PC-3 (cell line): Measurements from ENCODE around the gene DMBX1. TPM values are rescaled to one million over a fixed set of nuclear protein-coding genes. Genes with fewer than 3 reads are reported as not detected.

ENCODE experiments used
- ATAC-seq: fragments of 200-7000 bp; cut with Tn5 transposase; 2 replicates; pipeline ENCODE4 v1.9.1; 2020; ENCODE audit warnings: mild to moderate bottlenecking, moderate library complexity
- BruUV-seq: library from RNA; stranded (reverse); fragments of 400-500 nt; replicated peaks from 2 replicates; lab custom pipeline; 2021; lab: Mats Ljungman, UMichigan
- CTCF ChIA-PET: fragments of 300-600 bp; sonication (Branson Sonifier 250); formaldehyde crosslinking; loops from one replicate; lab custom pipeline; 2022; ENCODE audit warnings: antibody characterized with exemption; lab: Charles Lee
- POLR2A ChIA-PET: fragments of 300-600 bp; sonication (Branson Sonifier 250); formaldehyde crosslinking; loops from one replicate; lab custom pipeline; 2022; ENCODE audit warnings: antibody characterized with exemption; ENCODE audit not compliant: unreplicated experiment; lab: Charles Lee
- DNase-seq: peaks from one replicate; pipeline ENCODE4 v3.0.0-alpha.2; 2015
- H2AFZ ChIP-seq: fragments of 300-600 bp; sonication (generic); 2 replicates; pipeline ENCODE4 v1.6.0; 2016; ENCODE audit warnings: antibody characterized with exemption, low read length
- H3F3A ChIP-seq: fragments of 300-600 bp; sonication (generic); one replicate; pipeline ENCODE4 v1.6.0; 2017; ENCODE audit warnings: antibody characterized with exemption, low read length, control low read depth, mild to moderate bottlenecking; ENCODE audit not compliant: unreplicated experiment
- H3K27ac ChIP-seq: fragments of 300-600 bp; sonication (generic); 2 replicates; pipeline ENCODE4 v1.5.1; 2016; ENCODE audit warnings: mild to moderate bottlenecking, low read length
- H3K27me3 ChIP-seq: fragments of 300-600 bp; sonication (generic); 2 replicates; pipeline ENCODE4 v1.6.1; 2016; ENCODE audit warnings: low read length, mixed read lengths
- H3K36me3 ChIP-seq: fragments of 300-600 bp; sonication (generic); 2 replicates; pipeline ENCODE4 v1.6.1; 2016; ENCODE audit warnings: low read depth, mixed run types, low read length, mixed read lengths
- H3K4me1 ChIP-seq: fragments of 300-600 bp; sonication (generic); 2 replicates; pipeline ENCODE4 v1.5.1; 2016; ENCODE audit warnings: low read length; ENCODE audit not compliant: insufficient read depth
- H3K4me2 ChIP-seq: fragments of 300-600 bp; sonication (generic); 2 replicates; pipeline ENCODE4 v1.6.0; 2016; ENCODE audit warnings: low read length
- H3K4me3 ChIP-seq: fragments of 300-600 bp; sonication (generic); 2 replicates; pipeline ENCODE4 v1.5.1; 2016; ENCODE audit warnings: mild to moderate bottlenecking, low read length, mixed read lengths
- H3K79me2 ChIP-seq: fragments of 300-600 bp; sonication (generic); 2 replicates; pipeline ENCODE4 v1.6.1; 2017; ENCODE audit warnings: low read length, mixed read lengths
- H3K9ac ChIP-seq: fragments of 300-600 bp; sonication (generic); 2 replicates; pipeline ENCODE4 v1.6.0; 2016; ENCODE audit warnings: mild to moderate bottlenecking, low read length
- H3K9me2 ChIP-seq: fragments of 300-600 bp; sonication (generic); replicated peaks from 2 replicates; pipeline ENCODE4 v1.6.1; 2016; ENCODE audit warnings: mixed run types, low read length, mixed read lengths
- H3K9me3 ChIP-seq: fragments of 300-600 bp; sonication (generic); 2 replicates; pipeline ENCODE4 v1.6.1; 2016; ENCODE audit warnings: low read length, mixed read lengths
- H4K20me1 ChIP-seq: fragments of 300-600 bp; sonication (generic); 2 replicates; pipeline ENCODE4 v1.6.1; 2016; ENCODE audit warnings: low read length, mixed read lengths
- EZH2 ChIP-seq: fragments of 300-600 bp; sonication (generic); IDR thresholded peaks from one replicate; pipeline ENCODE4 v1.6.1; 2017; ENCODE audit warnings: antibody characterized with exemption, mild to moderate bottlenecking, low read length; ENCODE audit not compliant: unreplicated experiment
- EZH2phosphoT487 ChIP-seq: fragments of 300-600 bp; sonication (generic); IDR thresholded peaks from 2 replicates; pipeline ENCODE4 v1.6.1; 2018; ENCODE audit warnings: mild to moderate bottlenecking, antibody characterized with exemption, low read length, borderline replicate concordance
- intact Hi-C: fragments of 100-400 bp; cut with micrococcal nuclease; formaldehyde crosslinking; loops from 2 replicates; pipeline ENCODE4 v1.9.0; 2023
- total RNA-seq: library from RNA; depleted of rRNA; stranded (reverse); fragments of >200 nt; gene quantifications from 2 replicates; pipeline ENCODE4 v1.2.3, GENCODE V29; 2014
- TF ChIP-seq, protein P1 (sequence below): fragments of 300-600 bp; sonication (generic); conservative IDR thresholded peaks from 2 replicates; pipeline ENCODE4 v1.5.1; 2017; ENCODE audit warnings: antibody characterized with exemption, low read depth, mild to moderate bottlenecking, low read length

Gene DMBX1
- total RNA-seq, 1 experiment from 2014 or later = 2.4 TPM

DNA sequence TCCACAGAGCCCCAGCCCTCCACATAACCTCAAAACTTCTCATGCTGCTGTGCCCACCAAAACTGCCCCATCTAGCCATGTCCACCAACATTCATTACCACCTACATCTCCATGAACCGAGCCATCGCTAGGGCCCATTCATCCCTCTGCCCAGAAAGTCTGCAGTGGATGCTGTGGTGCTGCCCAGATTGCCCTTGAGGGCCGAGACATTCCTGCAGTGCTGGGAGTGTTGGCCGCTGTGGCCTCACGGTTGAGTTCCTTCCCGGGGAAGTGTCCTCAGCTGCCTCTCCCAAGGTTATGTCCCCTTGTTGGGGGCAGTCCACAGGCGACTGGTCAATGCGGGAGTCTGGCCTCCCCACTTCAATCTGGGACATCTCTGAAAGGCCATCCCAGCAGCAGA, 30.3 kb upstream of the DMBX1 start:
- Histone ChIP-seq H3K4me2 (no peak overlapping the region), H3K4me1 (peaks cover 11% of the 10 kb centered on the region; the same call in 1 of the 2 replicates), H3K27me3 (no peaks in the 10 kb centered on the region), H3K4me3 (no peak overlapping the region), H3K9me3 (no peaks in the 10 kb centered on the region), H3K36me3 (no peaks in the 10 kb centered on the region), H3K9ac (no peak overlapping the region), H3F3A (no peaks in the 10 kb centered on the region), H3K27ac (no peak overlapping the region), H2AFZ (no peak overlapping the region), H3K79me2 (no peaks in the 10 kb centered on the region), H3K9me2 (no peaks in the 10 kb centered on the region), H4K20me1 (no peaks in the 10 kb centered on the region)
- ChIA-PET CTCF (no interaction called here), POLR2A (no interaction called here)
- TF ChIP-seq, protein P1, sequence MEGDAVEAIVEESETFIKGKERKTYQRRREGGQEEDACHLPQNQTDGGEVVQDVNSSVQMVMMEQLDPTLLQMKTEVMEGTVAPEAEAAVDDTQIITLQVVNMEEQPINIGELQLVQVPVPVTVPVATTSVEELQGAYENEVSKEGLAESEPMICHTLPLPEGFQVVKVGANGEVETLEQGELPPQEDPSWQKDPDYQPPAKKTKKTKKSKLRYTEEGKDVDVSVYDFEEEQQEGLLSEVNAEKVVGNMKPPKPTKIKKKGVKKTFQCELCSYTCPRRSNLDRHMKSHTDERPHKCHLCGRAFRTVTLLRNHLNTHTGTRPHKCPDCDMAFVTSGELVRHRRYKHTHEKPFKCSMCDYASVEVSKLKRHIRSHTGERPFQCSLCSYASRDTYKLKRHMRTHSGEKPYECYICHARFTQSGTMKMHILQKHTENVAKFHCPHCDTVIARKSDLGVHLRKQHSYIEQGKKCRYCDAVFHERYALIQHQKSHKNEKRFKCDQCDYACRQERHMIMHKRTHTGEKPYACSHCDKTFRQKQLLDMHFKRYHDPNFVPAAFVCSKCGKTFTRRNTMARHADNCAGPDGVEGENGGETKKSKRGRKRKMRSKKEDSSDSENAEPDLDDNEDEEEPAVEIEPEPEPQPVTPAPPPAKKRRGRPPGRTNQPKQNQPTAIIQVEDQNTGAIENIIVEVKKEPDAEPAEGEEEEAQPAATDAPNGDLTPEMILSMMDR = no peak
- TF ChIP-seq EZH2 (no peak), EZH2phosphoT487 (no peak)
- ATAC-seq (no peak), DNase-seq (no peak)
- intact Hi-C loops = no loop called here
- BruUV-seq = no TSS peak

GRCh38 chr1:46461017-46461808, 28.4 kb upstream of the DMBX1 start:
- H4K20me1 ChIP-seq = no peaks in the 10 kb centered on the region
- intact Hi-C loops = no loop called here
- no peak for DNase-seq
- no peaks in the 10 kb centered on the region for H3K27me3 ChIP-seq
- H3K79me2 ChIP-seq = no peaks in the 10 kb centered on the region
- ChIA-PET CTCF (no interaction called here), POLR2A (no interaction called here)
- no TSS peak for BruUV-seq
- peaks cover 11% of the 10 kb centered on the region; the same call in 1 of the 2 replicates for H3K4me1 ChIP-seq
- no peak overlapping the region for H3K4me3 ChIP-seq
- no peak overlapping the region for H3K27ac ChIP-seq
- TF ChIP-seq, protein P1 = no peak
- no peak for TF ChIP-seq EZH2
- TF ChIP-seq EZH2phosphoT487 = no peak
- no peaks in the 10 kb centered on the region for H3K9me3 ChIP-seq
- no peaks in the 10 kb centered on the region for H3K9me2 ChIP-seq
- H3F3A ChIP-seq = no peaks in the 10 kb centered on the region
- no peaks in the 10 kb centered on the region for H3K36me3 ChIP-seq
- 0 out of 2 replicates have a peak overlapping the region, but pooled peaks have one; percentile 21 for H3K4me2 ChIP-seq
- no peak overlapping the region for H3K9ac ChIP-seq
- ATAC-seq = no peak
- H2AFZ ChIP-seq = no peak overlapping the region

GRCh38 chr1:46461809-46462448, 27.7 kb upstream of the DMBX1 start:
- Histone ChIP-seq H3K9me2 (no peaks in the 10 kb centered on the region), H4K20me1 (no peaks in the 10 kb centered on the region), H3K4me2 (peak overlapping the region; percentile 21), H3K27me3 (no peaks in the 10 kb centered on the region), H3K9me3 (no peaks in the 10 kb centered on the region), H2AFZ (no peak overlapping the region), H3K9ac (no peak overlapping the region), H3K4me1 (peaks cover 11% of the 10 kb centered on the region; the same call in 1 of the 2 replicates), H3K27ac (no peak overlapping the region), H3F3A (no peaks in the 10 kb centered on the region), H3K4me3 (no peak overlapping the region), H3K36me3 (no peaks in the 10 kb centered on the region), H3K79me2 (no peaks in the 10 kb centered on the region)
- intact Hi-C loops = no loop called here
- ChIA-PET CTCF (no interaction called here), POLR2A (no interaction called here)
- no TSS peak for BruUV-seq
- DNase-seq (peak; percentile 68), ATAC-seq (peak; percentile 80)
- TF ChIP-seq, protein P1 = no peak
- no peak for TF ChIP-seq EZH2phosphoT487
